GM21526 (cell line): ENCODE data around the gene ARL6IP6.

Experiments used
- ATAC-seq: cut with Tn5 transposase; IDR thresholded peaks from one replicate; pipeline ENCODE4 v1.9.1; 2021; ENCODE audit warnings: moderate library complexity; ENCODE audit not compliant: unreplicated experiment, low FRiP score

ARL6IP6 gene

GRCh38 chr2:152718076-152718908, at the start of gene ARL6IP6:
Gene ARL6IP6 (plus strand): TSS chr2:152718620. CDS start chr2:152718625, 5 bp downstream.
- ATAC-seq = peak; percentile 67

- no peak for ATAC-seq
Measured at GRCh38 chr2:152674334-152674733, 44.1 kb upstream of the ARL6IP6 start.

DNA sequence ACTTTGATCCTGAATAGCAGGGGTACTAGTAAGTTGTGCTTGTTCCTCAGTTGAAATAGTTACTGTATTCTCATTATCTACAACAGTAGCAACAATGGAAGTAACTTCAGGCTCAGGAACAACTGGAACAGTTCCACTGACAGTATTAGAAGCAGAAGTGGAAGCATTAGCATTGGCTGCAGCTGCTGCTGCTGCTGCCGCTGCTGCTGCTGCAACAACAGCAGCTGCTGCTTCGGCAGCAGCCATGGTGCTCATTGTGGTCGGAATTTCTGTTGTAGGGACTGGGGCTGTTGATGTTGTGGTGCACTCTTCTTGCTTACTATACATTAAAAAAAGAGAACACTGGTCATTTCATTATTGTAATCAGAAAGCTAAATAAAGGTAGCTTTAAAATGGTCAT, 42.0 kb upstream of the ARL6IP6 start:
- ATAC-seq = no peak

GRCh38 chr2:152678808-152679207, 39.6 kb upstream of the ARL6IP6 start:
- ATAC-seq = no peak

DNA sequence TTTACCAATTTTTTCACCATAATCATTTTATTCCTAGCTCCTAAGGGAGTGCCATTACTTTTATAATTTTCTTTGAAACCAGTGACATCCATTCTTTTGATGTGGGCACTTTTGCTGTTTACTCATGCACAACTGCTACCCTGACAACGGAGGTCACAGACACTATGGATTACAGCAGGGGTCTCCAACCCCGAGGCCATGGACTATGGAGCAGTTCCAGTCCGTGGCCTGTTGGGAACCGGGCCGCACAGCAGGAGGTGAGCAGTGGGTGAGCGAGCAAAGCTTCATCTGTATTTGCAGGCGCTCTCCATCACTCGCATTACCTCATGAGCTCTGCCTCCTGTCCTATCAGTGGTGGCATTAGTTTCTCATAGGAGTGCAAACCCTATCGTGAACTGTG, 35.8 kb upstream of the ARL6IP6 start:
- ATAC-seq = no peak

GRCh38 chr2:152683400-152683799, 35.0 kb upstream of the ARL6IP6 start:
- no peak for ATAC-seq

DNA sequence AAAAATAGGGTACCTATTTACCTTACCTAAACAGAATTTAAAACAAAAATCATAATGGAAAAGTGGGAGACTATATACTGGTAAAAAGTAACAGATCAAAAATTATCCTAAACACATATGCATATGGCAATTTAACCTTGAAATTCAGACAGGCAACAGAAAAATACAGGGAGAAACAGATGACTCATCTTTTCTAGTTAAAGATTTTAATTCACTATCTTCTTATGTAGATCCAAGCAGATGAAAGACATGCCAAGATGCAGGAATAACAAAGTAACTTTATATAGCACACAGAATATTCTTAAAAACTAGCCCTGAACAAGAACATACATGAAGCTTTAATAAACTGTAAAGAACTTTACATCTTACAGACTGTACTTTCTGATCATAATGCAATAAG, 32.1 kb upstream of the ARL6IP6 start:
- ATAC-seq = no peak

- peak; percentile 90 for ATAC-seq
Measured at GRCh38 chr2:152693033-152693432, 25.4 kb upstream of the ARL6IP6 start.

GRCh38 chr2:152694161-152694661, 24.2 kb upstream of the ARL6IP6 start:
- ATAC-seq = no peak

DNA sequence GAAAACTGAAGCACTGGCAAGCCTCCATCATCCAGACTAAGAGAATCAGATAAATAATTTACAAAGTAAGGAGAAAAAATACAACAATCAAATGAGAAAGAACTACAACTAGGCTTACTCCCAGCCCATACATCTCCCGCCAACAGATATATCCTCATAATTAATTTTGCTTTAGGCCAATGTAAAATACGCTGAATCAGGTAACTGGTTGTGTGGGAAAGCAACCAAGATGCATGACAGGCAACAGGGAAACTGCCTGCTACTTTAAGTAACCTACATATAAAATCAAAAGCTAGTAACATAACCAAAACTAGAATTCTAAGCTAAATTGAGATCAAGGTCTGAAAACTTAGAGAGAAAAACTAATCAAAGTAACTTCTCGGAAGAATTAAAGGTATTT, 22.7 kb upstream of the ARL6IP6 start:
- ATAC-seq = no peak

- ATAC-seq = no peak
Measured at GRCh38 chr2:152696476-152696875, 21.9 kb upstream of the ARL6IP6 start.

- no peak for ATAC-seq
Measured at GRCh38 chr2:152701198-152701597, 17.2 kb upstream of the ARL6IP6 start.

DNA sequence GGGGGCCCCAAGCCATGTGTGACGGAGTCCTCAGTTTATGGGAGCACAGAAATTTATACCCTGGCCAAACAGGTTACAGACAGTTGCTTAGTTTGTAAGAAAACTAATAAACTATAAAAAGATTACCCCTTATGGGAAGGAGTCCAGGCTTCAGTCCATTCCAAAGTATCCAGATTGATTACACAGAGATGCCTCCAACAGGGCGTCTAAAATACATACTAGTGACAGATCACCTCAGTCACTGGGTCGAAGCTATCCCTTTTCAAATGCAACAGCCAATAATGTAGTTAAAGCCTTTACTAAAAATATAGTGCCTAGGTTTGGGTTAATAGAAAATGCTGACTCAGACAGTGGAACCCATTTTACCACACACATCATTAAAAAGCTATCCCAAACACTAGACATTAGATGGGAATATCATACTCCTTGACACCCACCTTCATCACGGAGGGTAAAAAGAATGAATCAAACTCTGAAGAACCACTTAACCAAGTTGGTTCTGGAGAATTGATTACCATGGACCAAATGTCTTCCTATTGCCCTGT, 11.9 kb upstream of the ARL6IP6 start:
- ATAC-seq = no peak

DNA sequence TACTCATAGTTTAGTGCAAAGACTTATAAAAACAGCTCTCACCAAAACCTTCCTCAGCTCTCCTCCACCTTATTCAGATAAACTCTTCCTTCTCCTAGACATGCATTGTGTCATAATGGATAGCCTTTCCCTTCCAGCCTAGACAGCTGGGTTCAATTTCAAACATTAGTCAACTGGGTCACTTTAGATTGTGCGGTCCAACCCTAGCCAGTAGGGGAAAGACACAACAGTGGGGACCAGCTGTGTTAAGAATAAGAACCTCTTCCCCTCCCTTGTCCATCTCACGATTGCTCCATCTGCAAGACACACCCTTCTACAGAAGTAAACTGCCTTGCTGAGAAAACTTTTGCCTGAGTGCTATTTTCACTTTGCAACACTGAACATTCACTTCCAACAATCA, 9.7 kb upstream of the ARL6IP6 start:
- ATAC-seq = no peak

DNA sequence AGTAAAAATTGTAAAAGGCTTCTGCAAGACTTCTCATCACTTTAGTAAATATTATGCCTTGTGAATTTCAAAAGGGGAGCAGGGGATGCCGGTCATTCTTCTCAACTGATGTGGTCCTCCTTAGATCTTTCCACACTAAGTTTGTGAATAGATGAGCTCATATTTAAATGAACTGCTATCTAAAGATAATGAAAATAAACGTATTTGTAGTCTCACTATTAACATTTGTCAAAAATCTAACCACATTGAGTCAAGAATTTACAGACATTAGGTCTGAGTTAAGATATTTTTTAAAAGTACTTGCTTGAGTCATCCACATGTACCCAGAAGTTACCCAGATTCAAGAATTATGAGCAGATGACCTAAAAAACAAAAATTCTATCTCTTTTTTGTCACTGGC, 7.7 kb upstream of the ARL6IP6 start:
- no peak for ATAC-seq

DNA sequence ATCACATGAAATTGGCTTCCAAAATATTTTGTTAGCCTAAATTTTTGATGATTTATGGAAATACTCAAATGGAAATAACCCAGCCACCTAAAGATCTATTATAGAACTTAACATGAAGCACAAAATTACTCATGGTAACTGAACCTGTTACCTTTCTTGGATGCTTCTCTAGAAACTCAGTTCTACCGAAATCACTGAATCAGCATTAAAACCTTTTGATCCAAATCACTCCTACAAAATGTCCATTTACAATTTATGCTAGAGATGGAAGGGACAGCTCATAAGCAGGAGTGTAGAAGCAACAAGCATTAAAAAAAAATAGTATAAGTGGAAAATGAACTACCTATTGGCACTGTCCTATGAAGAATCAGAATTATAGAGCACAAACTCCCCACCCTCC, 3.3 kb upstream of the ARL6IP6 start:
- ATAC-seq = no peak

- no peak for ATAC-seq
Measured at GRCh38 chr2:152715854-152716428, 2.5 kb upstream of the ARL6IP6 start.

DNA sequence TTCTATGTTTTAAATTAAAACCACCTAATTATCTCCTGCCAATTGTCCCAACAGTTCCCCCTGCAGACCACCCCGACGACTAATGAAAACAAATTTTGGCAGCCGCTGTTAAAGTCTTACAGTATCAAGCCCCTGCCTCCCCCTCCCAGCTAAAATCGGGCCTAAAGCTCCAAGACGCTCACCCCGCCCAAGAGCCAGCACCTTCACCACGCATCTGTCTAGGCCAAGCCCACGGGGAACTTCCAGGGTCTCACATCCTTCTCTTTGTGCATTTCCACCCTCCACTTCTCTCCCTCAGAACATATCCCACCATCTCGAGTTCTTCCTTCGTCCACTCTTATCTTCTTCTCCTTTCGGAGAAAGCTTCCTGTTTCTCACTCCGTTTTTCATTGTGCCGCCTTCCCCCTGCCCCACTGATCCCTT, 1.6 kb upstream of the ARL6IP6 start:
- peak; percentile 0 for ATAC-seq

GRCh38 chr2:152717228-152718075, 968 bp upstream of the ARL6IP6 start, which contains the start of gene PRPF40A:
Gene PRPF40A (minus strand): TSS chr2:152717461. CDS start chr2:152717439, 22 bp downstream.
- peak; percentile 68 for ATAC-seq

DNA sequence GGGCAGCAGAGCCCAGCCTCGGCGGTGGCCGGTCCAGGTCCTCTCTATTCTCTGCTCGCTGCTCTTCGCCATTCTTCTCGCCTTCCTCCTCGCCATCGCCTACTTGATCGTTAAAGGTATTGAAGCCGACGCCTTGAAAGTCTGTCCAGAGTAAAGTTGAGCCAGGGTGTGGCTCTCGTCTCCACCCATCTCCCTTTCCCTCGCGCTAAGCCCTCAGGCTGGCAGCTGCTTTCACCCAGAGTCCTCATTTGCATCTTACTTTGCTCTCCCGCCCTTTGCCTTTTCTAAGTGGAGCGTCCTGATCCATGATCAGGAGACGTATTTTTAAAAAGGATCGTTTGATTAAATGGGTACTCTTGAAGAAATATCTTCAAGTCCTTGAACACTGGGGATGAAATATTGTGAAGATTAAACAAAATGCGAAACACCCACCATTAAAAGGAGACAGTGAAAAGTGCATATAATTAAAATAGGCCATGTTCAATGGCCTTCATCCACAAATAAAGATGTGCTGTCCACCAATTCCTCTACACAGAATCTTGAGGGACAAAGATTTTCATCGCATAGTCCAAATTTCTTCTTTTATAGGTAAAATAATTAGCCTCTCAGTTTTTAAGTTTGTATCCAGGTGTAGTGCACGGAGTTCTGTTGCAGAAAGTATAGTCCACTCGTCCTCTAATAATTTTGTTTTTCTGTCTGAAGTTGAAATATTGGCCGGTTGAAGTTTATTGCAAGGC, 657 bp downstream of the ARL6IP6 start:
- peak; percentile 31 for ATAC-seq
